AG04450 (cell line): ENCODE data around the gene PNPLA7. TPM values are rescaled to one million over a fixed set of nuclear protein-coding genes. Genes with fewer than 3 reads are reported as not detected.

Experiments used
- CTCF ChIA-PET: fragments of 300-600, 350-600 bp; formaldehyde crosslinking; extraction: SDS; loops from one replicate; lab custom pipeline; 2022; ENCODE audit warnings: antibody characterized with exemption, inconsistent platforms; lab: Charles Lee
- POLR2A ChIA-PET: fragments of 350-600 bp; formaldehyde crosslinking; extraction: SDS; loops from one replicate; lab custom pipeline; 2021; ENCODE audit warnings: antibody characterized with exemption, inconsistent platforms; lab: Yijun Ruan, JAX
- DNase-seq: peaks from one replicate; pipeline ENCODE4 v3.0.0-alpha.2; 2011; ENCODE audit warnings: low read depth, low spot score
- H3K27ac ChIP-seq: one replicate; pipeline ENCODE4 v1.5.1; 2012; ENCODE audit warnings: low read depth, low read length, control low read depth
- H3K27me3 ChIP-seq: one replicate; pipeline ENCODE4 v1.6.0; 2012; ENCODE audit warnings: low read length; ENCODE audit not compliant: control insufficient read depth, insufficient read depth
- H3K4me3 ChIP-seq: 2 replicates; pipeline ENCODE4 v1.5.1; 2011; ENCODE audit warnings: mild to moderate bottlenecking, low read depth, low read length, control low read depth
- H3K9me3 ChIP-seq: 2 replicates; pipeline ENCODE4 v1.5.1; 2012; ENCODE audit warnings: low read length; ENCODE audit not compliant: control insufficient read depth, insufficient read depth
- CTCF ChIP-seq: IDR thresholded peaks from 2 replicates; pipeline ENCODE4 v1.5.1; 2011; ENCODE audit warnings: low read depth, low read length, control low read depth, inconsistent platforms
- polyA plus RNA-seq: library from polyadenylated mRNA; depleted of rRNA; stranded (reverse); fragments of >200 nt; gene quantifications from 2 replicates; pipeline ENCODE4 v1.2.3, GENCODE V29; 2011

Gene PNPLA7
- polyA plus RNA-seq, 1 experiment, result 0.26 TPM

GRCh38 chr9:137448602-137448962 is 101.6 kb downstream of the PNPLA7 start:
- no peak for DNase-seq
- Histone ChIP-seq H3K9me3 (no peaks in the 10 kb centered on the region; the same call in 1 of the 2 replicates), H3K27ac (no peak overlapping the region), H3K4me3 (no peak overlapping the region), H3K27me3 (no peaks in the 10 kb centered on the region)
- no peak for TF ChIP-seq CTCF
- ChIA-PET POLR2A (no interaction called here), CTCF (interaction anchor here (0.6 kb wide), 1 partner anchor 8 kb away, joined by 3 read pairs; no protein-coding TSS in a partner anchor)

GRCh38 chr9:137447722-137448601 is 102.2 kb downstream of the PNPLA7 start:
- Histone ChIP-seq H3K27me3 (no peaks in the 10 kb centered on the region), H3K4me3 (no peak overlapping the region), H3K9me3 (no peaks in the 10 kb centered on the region; the same call in 1 of the 2 replicates), H3K27ac (no peak overlapping the region)
- ChIA-PET CTCF (interaction anchor here (0.6 kb wide), 1 partner anchor 9 kb away, joined by 3 read pairs; no protein-coding TSS in a partner anchor), POLR2A (no interaction called here)
- TF ChIP-seq CTCF, result no peak
- no peak for DNase-seq

- no peak overlapping the region for H3K4me3 ChIP-seq
- H3K9me3 ChIP-seq, result no peaks in the 10 kb centered on the region
- peaks cover 3% of the 10 kb centered on the region for H3K27me3 ChIP-seq
- DNase-seq, result no peak
- POLR2A ChIA-PET, result no interaction called here
- CTCF ChIA-PET, result interaction anchor here (0.8 kb wide), 1 partner anchor 161 kb away, joined by 3 read pairs; no protein-coding TSS in a partner anchor
- H3K27ac ChIP-seq, result no peak overlapping the region
- 0 out of 2 replicates have a peak, but pooled peaks have one; percentile 1 for TF ChIP-seq CTCF
These were observed 103.2 kb downstream of the PNPLA7 start for GRCh38 chr9:137446851-137447471.

- ChIA-PET POLR2A (no interaction called here), CTCF (interaction anchor here (0.8 to 4.4 kb wide), 2 partner anchors 23 to 160 kb away, joined by 3 to 29 read pairs; partner anchors contain the start of genes EXD3 and NOXA1)
- H3K9me3 ChIP-seq, result no peaks in the 10 kb centered on the region
- peaks cover 6% of the 10 kb centered on the region for H3K27me3 ChIP-seq
- no peak overlapping the region for H3K4me3 ChIP-seq
- TF ChIP-seq CTCF, result no peak
- no peak overlapping the region for H3K27ac ChIP-seq
- no peak for DNase-seq
These were observed 104.2 kb downstream of the PNPLA7 start for GRCh38 chr9:137445930-137446431.
